SK-N-SH (cell line): Measurements from ENCODE around the gene ENDOD1. TPM values are rescaled to one million over a fixed set of nuclear protein-coding genes. Genes with fewer than 3 reads are reported as not detected.

Experiments used
- CTCF ChIA-PET: fragments of 300-600, 350-600 bp; formaldehyde crosslinking; extraction: SDS; loops from one replicate; lab custom pipeline; 2021; lab: Yijun Ruan, JAX
- POLR2A ChIA-PET: fragments of 350-600 bp; sonication (Branson Sonifier 250); formaldehyde crosslinking; extraction: SDS; loops from one replicate; lab custom pipeline; 2020; ENCODE audit warnings: antibody characterized with exemption, inconsistent platforms; lab: Yijun Ruan, JAX
- DNase-seq: peaks from one replicate; pipeline ENCODE4 v3.0.0; 2012
- H2AFZ ChIP-seq: fragments of 200-600 bp; sonication (generic); 2 replicates; pipeline ENCODE4 v1.8.1; 2016; ENCODE audit warnings: antibody characterized with exemption, mild to moderate bottlenecking, low read depth
- H3F3A ChIP-seq: fragments of 200-600 bp; sonication (generic); replicated peaks from 2 replicates; pipeline ENCODE3; 2016; ENCODE audit warnings: antibody characterized with exemption, mild to moderate bottlenecking; ENCODE audit not compliant: insufficient read depth
- H3K27ac ChIP-seq, 2 experiments: fragments of 200-500 bp in 1 of 2; fragments of 200-600 bp in 1 of 2; sonication (Bioruptor generic) in 1 of 2; sonication (generic), shearing (Covaris generic) in 1 of 2; 2 replicates each; pipeline versions ENCODE4 v1.5.1 to v1.6.1; 2014 to 2016; ENCODE audit warnings: low read depth in 2 of 2, inconsistent platforms in 1 of 2, low read length in 1 of 2, mild to moderate bottlenecking in 1 of 2, mixed read lengths in 1 of 2
- H3K27me3 ChIP-seq: fragments of 200-600 bp; sonication (generic), shearing (Covaris generic); 2 replicates; pipeline ENCODE4 v1.6.1; 2016; ENCODE audit warnings: mixed run types; ENCODE audit not compliant: insufficient read depth
- H3K36me3 ChIP-seq, 2 experiments: fragments of 200-500 bp in 1 of 2; fragments of 200-600 bp in 1 of 2; sonication (Bioruptor generic) in 1 of 2; sonication (generic) in 1 of 2; replicated peaks in 1 of 2; 2 replicates each; pipeline versions ENCODE3 to v1.5.1; 2014 to 2016; ENCODE audit warnings: low read length in 1 of 2, mild to moderate bottlenecking in 1 of 2; ENCODE audit not compliant: insufficient read depth in 2 of 2, control insufficient read depth in 1 of 2
- H3K4me1 ChIP-seq, 2 experiments: fragments of 200-500 bp in 1 of 2; fragments of 200-600 bp in 1 of 2; sonication (Bioruptor generic) in 1 of 2; sonication (generic), shearing (Covaris generic) in 1 of 2; 2 replicates each; pipeline versions ENCODE4 v1.5.1 to v1.6.1; 2014 to 2016; ENCODE audit warnings: low read depth in 1 of 2, low read length in 1 of 2, mixed run types in 1 of 2; ENCODE audit not compliant: insufficient read depth in 2 of 2, control insufficient read depth in 1 of 2
- H3K4me2 ChIP-seq: fragments of 200-600 bp; sonication (generic), shearing (Covaris generic); 2 replicates; pipeline ENCODE4 v1.6.1; 2017; ENCODE audit warnings: mixed run types
- H3K4me3 ChIP-seq, 2 experiments: fragments of 200-500 bp in 1 of 2; fragments of 200-600 bp in 1 of 2; sonication (Bioruptor generic) in 1 of 2; sonication (generic), shearing (Covaris generic) in 1 of 2; 2 replicates each; pipeline versions ENCODE4 v1.5.1 to v1.8.1; 2014 to 2016; ENCODE audit warnings: low read depth in 2 of 2, inconsistent platforms in 1 of 2, low read length in 1 of 2, mild to moderate bottlenecking in 1 of 2, mixed read lengths in 1 of 2, moderate library complexity in 1 of 2
- H3K79me2 ChIP-seq: fragments of 200-600 bp; sonication (generic); 2 replicates; pipeline ENCODE4 v1.8.1; 2017; ENCODE audit warnings: mild to moderate bottlenecking; ENCODE audit not compliant: insufficient read depth
- H3K9ac ChIP-seq: fragments of 200-600 bp; sonication (generic); 2 replicates; pipeline ENCODE4 v1.6.1; 2017; ENCODE audit warnings: mixed run types
- H3K9me2 ChIP-seq: fragments of 200-600 bp; sonication (generic); 2 replicates; pipeline ENCODE4 v1.6.1; 2017; ENCODE audit warnings: mixed run types
- H3K9me3 ChIP-seq: fragments of 200-600 bp; sonication (generic); 2 replicates; pipeline ENCODE4 v1.6.1; 2017; ENCODE audit warnings: mixed run types, mild to moderate bottlenecking, moderate library complexity
- H4K20me1 ChIP-seq: fragments of 200-600 bp; sonication (generic); 2 replicates; pipeline ENCODE4 v1.6.1; 2017; ENCODE audit warnings: mild to moderate bottlenecking, mixed run types; ENCODE audit not compliant: insufficient read depth
- CHD2 ChIP-seq: fragments of 150-350 bp; IDR thresholded peaks from 2 replicates; pipeline ENCODE4 v1.6.1; 2018; ENCODE audit warnings: low read length; ENCODE audit not compliant: partially characterized antibody
- CTCF ChIP-seq: fragments of 200-600 bp; sonication (generic); IDR thresholded peaks from 2 replicates; pipeline ENCODE4 v1.6.1; 2017; ENCODE audit warnings: antibody characterized with exemption, mild to moderate bottlenecking, moderate library complexity
- ELF1 ChIP-seq: IDR thresholded peaks from 2 replicates; pipeline ENCODE4 v1.4.0; 2012
- EP300 ChIP-seq, 2 experiments: IDR thresholded peaks; 2 replicates each; pipeline versions ENCODE4 v1.4.0 to v1.6.1; 2012; ENCODE audit warnings: borderline replicate concordance in 1 of 2, low read depth in 1 of 2, low read length in 1 of 2
- FOSL2 ChIP-seq: IDR thresholded peaks from 2 replicates; pipeline ENCODE4 v1.4.0; 2012; ENCODE audit warnings: low read depth, mild to moderate bottlenecking, moderate library complexity, borderline replicate concordance
- FOXJ3 ChIP-seq: sonication (generic); formaldehyde crosslinking; IDR thresholded peaks from 2 replicates; pipeline ENCODE4 v1.5.1; 2020; ENCODE audit warnings: mild to moderate bottlenecking, missing genetic modification reagents
- FOXM1 ChIP-seq: IDR thresholded peaks from 2 replicates; pipeline ENCODE4 v1.4.0; 2012; ENCODE audit warnings: low read depth, mild to moderate bottlenecking
- GABPA ChIP-seq: IDR thresholded peaks from 2 replicates; pipeline ENCODE4 v1.4.0; 2012; ENCODE audit warnings: low read depth, mild to moderate bottlenecking
- IRF3 ChIP-seq: fragments of 150-350 bp; IDR thresholded peaks from 2 replicates; pipeline ENCODE4 v1.6.1; 2016; ENCODE audit warnings: mild to moderate bottlenecking, low read depth, low read length
- MEF2A ChIP-seq: IDR thresholded peaks from 2 replicates; pipeline ENCODE4 v1.4.0; 2012; ENCODE audit warnings: low read depth, borderline replicate concordance
- MXI1 ChIP-seq: IDR thresholded peaks from 2 replicates; pipeline ENCODE4 v1.6.1; 2012; ENCODE audit warnings: mild to moderate bottlenecking, low read depth, low read length, improper control_type of control experiment
- NFIC ChIP-seq: IDR thresholded peaks from 2 replicates; pipeline ENCODE4 v1.4.0; 2012; ENCODE audit warnings: borderline replicate concordance
- NRF1 ChIP-seq: IDR thresholded peaks from 2 replicates; pipeline ENCODE4 v1.6.1; 2012; ENCODE audit warnings: low read depth, mild to moderate bottlenecking, low read length
- PBX3 ChIP-seq: IDR thresholded peaks from 2 replicates; pipeline ENCODE4; 2012
- RAD21 ChIP-seq: IDR thresholded peaks from 2 replicates; pipeline ENCODE4 v1.6.1; 2012; ENCODE audit warnings: mild to moderate bottlenecking, low read length
- RFX5 ChIP-seq: IDR thresholded peaks from 2 replicates; pipeline ENCODE4 v1.6.1; 2012; ENCODE audit warnings: mild to moderate bottlenecking, improper control_type of control experiment, low read length
- RXRA ChIP-seq: IDR thresholded peaks from 2 replicates; pipeline ENCODE4 v1.4.0; 2012; ENCODE audit warnings: low read depth, mild to moderate bottlenecking, borderline replicate concordance
- TCF12 ChIP-seq: IDR thresholded peaks from 2 replicates; pipeline ENCODE4 v1.4.0; 2012
- TEAD4 ChIP-seq: IDR thresholded peaks from 2 replicates; pipeline ENCODE4 v1.4.0; 2012; ENCODE audit warnings: mild to moderate bottlenecking, borderline replicate concordance; ENCODE audit not compliant: insufficient read depth
- USF1 ChIP-seq: IDR thresholded peaks from 2 replicates; pipeline ENCODE4 v1.4.0; 2012; ENCODE audit warnings: low read depth, borderline replicate concordance
- USF2 ChIP-seq: fragments of 150-350 bp; IDR thresholded peaks from 2 replicates; pipeline ENCODE4 v1.6.1; 2017; ENCODE audit warnings: antibody characterized with exemption, low read length, low read depth, borderline replicate concordance
- ZBTB33 ChIP-seq: IDR thresholded peaks from 2 replicates; pipeline ENCODE4 v1.4.0; 2012; ENCODE audit warnings: low read depth, borderline replicate concordance
- WGBS: methylation state at CpG from one replicate; pipeline ENCODE4 v1.1.6; 2017; ENCODE audit warnings: low lambda C conversion rate; 5-methylcytosine and 5-hydroxymethylcytosine counted together
- polyA plus RNA-seq, 3 experiments: library from polyadenylated mRNA; depleted of rRNA; stranded (reverse); fragments of >200 nt; gene quantifications; 2 replicates each; pipeline ENCODE4 v1.2.3, GENCODE V29; 2012

ENDOD1 gene
- polyA plus RNA-seq, 1 of the 3 experiments (the other 2 are of a cell fraction): 15.0 TPM

GRCh38 chr11:95147364-95147905, 57.8 kb downstream of the ENDOD1 start:
- Histone ChIP-seq H3K27ac (peak overlapping the region; percentile 70 to 95), H3K36me3 (no peaks in the 10 kb centered on the region), H3K9me2 (no peaks in the 10 kb centered on the region), H3K4me2 (peak overlapping the region; percentile 65), H3K9me3 (no peaks in the 10 kb centered on the region), H3F3A (peaks cover 25% of the 10 kb centered on the region), H3K27me3 (no peaks in the 10 kb centered on the region), H3K79me2 (no peaks in the 10 kb centered on the region), H2AFZ (no peak overlapping the region), H4K20me1 (no peaks in the 10 kb centered on the region), H3K4me1 (peaks cover 27 to 34% of the 10 kb centered on the region in 2 experiments), H3K4me3 (no peak overlapping the region), H3K9ac (no peak overlapping the region)
- peak; percentile 85 for DNase-seq
- WGBS: 6% methylated on average over 4 of the region's 4 CpGs
- CTCF ChIA-PET: interaction anchor here (0.6 to 5.1 kb wide), 14 partner anchors 9 to 689 kb away, joined by 3 to 29 read pairs (median 4); partner anchors contain the start of gene SRSF8
- POLR2A ChIA-PET: interaction anchor here (0.9 to 1.9 kb wide), 3 partner anchors 57 to 81 kb away, joined by 3 to 8 read pairs (median 3); partner anchors contain the start of genes ENDOD1 and SRSF8
- TF ChIP-seq USF1 (peak; percentile 60), GABPA (peak; percentile 48; the same call in 1 of the 2 replicates), TCF12 (peak; percentile 100), CTCF (no peak), CHD2 (peak; percentile 87), NFIC (peak; percentile 92), RAD21 (no peak), USF2 (no peak), MXI1 (no peak; the same call in 1 of the 2 replicates), RFX5 (peak; percentile 46; the same call in 1 of the 2 replicates), FOXJ3 (CRISPR knock-in tag) (peak; percentile 82), ELF1 (peak; percentile 69), RXRA (peak; percentile 65; the same call in 1 of the 2 replicates), ZBTB33 (peak; percentile 87; the same call in 1 of the 2 replicates), FOSL2 (peak; percentile 98), EP300 (IDR thresholded peaks at IDR 0.05; ENCODE audit: borderline replicate concordance in 1 of 2, low read depth in 1 of 2, low read length in 1 of 2) (peak; percentile 96), TEAD4 (peak; percentile 97), PBX3 (peak; percentile 98), FOXM1 (peak; percentile 93), IRF3 (no peak), NRF1 (no peak), MEF2A (0 out of 2 replicates have a peak, but pooled peaks have one; percentile 59)
